ENCODE measurements around the gene NR3C2.
"Not testable (repeated sequence)": the region's sequence is repeated elsewhere in the genome, so short reads cannot be mapped to it uniquely, and the experiment has no call there.

Gene NR3C2

GRCh38 chr4:148204171-148204570, 238.0 kb downstream of the NR3C2 start:
- no peak overlapping the region for H3K27ac Mint-ChIP-seq
- H3K27me3 Mint-ChIP-seq: no peaks in the 10 kb centered on the region
- H3K9me3 Mint-ChIP-seq (ENCODE audit: low read depth): no peaks in the 10 kb centered on the region
- no peak overlapping the region for H3K4me3 Mint-ChIP-seq
- peaks cover 11% of the 10 kb centered on the region for H3K36me3 Mint-ChIP-seq
- H3K4me1 Mint-ChIP-seq (ENCODE audit: low read depth): peaks cover 6% of the 10 kb centered on the region

DNA sequence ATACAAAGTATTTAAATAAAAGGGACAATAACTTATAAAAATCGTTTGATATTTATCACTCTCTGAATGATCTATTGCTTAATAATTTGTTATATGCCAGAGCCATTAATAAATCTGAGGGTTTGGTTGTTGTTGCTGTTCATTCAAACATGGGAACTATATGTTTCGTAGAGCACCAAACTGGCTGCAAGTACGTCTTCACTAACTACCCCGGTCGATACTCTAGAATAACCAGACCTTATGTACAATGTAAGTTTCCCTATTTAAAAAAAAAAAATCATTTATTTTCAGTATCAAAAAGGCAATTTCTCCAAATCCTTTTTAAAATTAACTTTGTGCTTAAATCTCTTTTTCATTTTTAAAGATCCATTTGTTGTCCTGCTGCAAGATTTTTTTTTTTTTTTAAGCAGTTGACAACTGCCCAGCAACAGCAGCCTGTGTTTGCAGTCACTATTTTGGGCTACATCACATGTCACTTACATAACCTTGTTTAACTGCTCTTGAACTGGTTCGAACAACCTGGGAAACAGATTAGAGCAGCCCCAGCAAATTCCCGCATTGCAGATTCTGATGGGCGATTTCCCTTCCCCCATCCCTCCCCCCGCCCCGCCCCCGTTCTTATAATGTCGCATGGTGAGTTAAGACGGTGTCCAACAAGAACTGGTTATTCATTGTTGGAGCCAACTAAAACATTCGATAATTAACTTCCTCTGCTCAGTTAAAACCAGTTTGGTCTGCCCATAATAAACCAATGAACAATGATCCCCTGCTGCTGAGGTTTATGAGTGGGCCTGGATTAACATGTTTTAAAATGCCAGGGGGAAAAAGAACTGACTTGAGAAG, 238.9 kb downstream of the NR3C2 start:
- H3K27ac Mint-ChIP-seq: no peak overlapping the region
- H3K9me3 Mint-ChIP-seq (ENCODE audit: low read depth): no peaks in the 10 kb centered on the region
- no peaks in the 10 kb centered on the region for H3K27me3 Mint-ChIP-seq
- peaks cover 9% of the 10 kb centered on the region for H3K36me3 Mint-ChIP-seq
- no peak overlapping the region for H3K4me3 Mint-ChIP-seq
- peaks cover 3% of the 10 kb centered on the region for H3K4me1 Mint-ChIP-seq (ENCODE audit: low read depth)

DNA sequence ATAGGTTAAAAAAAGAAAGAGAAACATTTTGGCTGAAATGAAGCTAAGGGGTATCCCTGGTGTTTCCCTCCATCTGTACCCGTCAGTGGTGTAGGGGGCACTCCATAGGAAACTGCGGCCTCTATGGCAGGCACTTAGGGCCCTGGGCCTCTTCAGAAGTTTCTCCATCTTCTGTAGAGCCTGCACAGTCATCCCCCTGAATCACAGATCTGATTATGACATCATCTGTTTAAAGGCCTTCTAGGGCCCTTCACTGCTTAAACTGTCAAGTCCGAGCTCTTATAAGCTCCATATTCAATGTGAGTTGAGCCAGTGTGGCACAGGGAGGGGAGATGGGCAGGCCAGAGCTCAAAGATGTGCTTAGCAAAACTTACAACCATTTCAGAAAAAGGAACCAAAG, 241.3 kb downstream of the NR3C2 start:
- Mint-ChIP-seq H3K4me1 (ENCODE audit: low read depth) (peaks cover 5% of the 10 kb centered on the region), H3K4me3 (no peak overlapping the region), H3K36me3 (peaks cover 11% of the 10 kb centered on the region), H3K27me3 (no peaks in the 10 kb centered on the region), H3K9me3 (ENCODE audit: low read depth) (no peaks in the 10 kb centered on the region), H3K27ac (no peak overlapping the region)

DNA sequence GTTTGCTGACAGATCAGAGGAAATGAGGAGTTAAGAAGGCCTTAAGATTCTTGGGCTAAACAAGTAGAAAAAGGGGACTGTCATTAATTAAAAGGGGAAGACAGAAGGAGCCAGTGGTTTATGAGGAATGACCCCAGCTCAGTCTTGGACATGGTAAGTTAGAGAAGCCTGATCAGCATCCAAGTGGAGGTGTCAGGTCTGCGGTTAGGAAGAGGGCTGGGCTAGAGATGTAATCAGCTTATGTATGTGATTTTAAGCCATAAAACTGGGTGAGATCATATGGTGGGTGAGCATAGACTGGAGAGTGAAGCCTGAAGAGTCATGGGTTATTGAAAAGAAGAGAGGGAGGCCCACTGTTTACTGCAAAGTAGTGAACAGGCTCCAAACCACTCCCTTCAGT, 246.1 kb downstream of the NR3C2 start:
- H3K27me3 Mint-ChIP-seq: no peaks in the 10 kb centered on the region
- H3K4me3 Mint-ChIP-seq: no peak overlapping the region
- peaks cover 4% of the 10 kb centered on the region for H3K4me1 Mint-ChIP-seq (ENCODE audit: low read depth)
- no peaks in the 10 kb centered on the region for H3K9me3 Mint-ChIP-seq (ENCODE audit: low read depth)
- H3K36me3 Mint-ChIP-seq: peaks cover 30% of the 10 kb centered on the region
- H3K27ac Mint-ChIP-seq: no peak overlapping the region

DNA sequence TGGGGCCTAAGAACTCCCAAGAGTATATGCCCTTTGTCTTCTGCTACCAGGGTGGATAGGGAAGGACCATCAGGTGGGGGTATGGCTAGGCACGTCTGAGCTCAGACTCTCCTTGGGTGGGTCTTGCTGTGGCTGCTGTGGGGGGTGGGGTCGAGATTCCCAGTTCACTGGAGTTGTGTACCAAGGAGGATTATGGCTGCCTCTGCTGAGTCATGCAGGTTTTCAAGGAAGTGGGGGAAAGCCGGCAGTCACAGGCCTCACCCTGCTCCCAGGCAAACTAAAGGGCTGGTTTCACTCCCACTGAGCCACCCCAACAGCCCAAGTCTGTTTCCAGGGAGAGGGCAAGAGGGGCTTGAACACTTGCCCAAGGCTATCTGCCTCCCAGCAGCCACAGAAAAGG, 249.7 kb downstream of the NR3C2 start:
- H3K4me1 Mint-ChIP-seq (ENCODE audit: low read depth): no peaks in the 10 kb centered on the region
- H3K27me3 Mint-ChIP-seq: no peaks in the 10 kb centered on the region
- no peak overlapping the region for H3K4me3 Mint-ChIP-seq
- no peak overlapping the region for H3K27ac Mint-ChIP-seq
- H3K36me3 Mint-ChIP-seq: peaks cover 36% of the 10 kb centered on the region
- no peaks in the 10 kb centered on the region for H3K9me3 Mint-ChIP-seq (ENCODE audit: low read depth)

DNA sequence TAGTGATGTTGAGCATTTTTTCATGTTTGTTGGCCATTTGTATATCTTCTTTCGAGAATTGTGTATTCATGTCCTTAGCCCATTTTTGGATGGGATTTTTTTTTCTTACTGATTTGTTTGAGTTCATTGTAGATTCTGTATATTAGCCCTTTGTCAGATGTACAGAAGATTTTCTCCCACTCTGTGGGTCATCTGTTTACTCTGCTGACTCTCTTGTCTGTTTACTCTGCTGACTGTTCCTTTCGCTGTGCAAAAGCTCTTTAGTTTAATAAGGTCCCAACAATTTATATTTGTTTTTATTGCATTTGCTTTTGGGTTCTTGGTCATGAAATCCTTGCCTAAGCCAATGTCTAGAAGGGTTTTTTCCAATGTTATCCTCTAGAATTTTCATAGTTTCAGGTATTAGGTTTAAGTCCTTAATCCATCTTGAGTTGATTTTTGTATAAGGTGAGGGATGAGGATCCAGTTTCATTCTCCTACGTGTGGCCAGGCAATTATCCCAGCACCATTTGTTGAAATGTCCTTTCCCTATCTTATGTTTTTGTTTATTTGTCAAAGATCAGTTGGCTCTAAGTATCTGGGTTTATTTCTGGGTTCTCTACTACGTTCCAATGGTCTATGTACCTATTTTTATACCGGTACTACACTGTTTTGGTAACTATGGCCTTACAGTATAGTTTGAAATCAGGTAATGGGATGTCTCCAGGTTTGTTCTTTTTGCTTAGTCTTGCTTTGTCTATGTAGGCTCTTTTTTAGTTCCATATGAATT, 254.6 kb downstream of the NR3C2 start:
- not testable (repeated sequence) for H3K9me3 Mint-ChIP-seq (ENCODE audit: low read depth)
- H3K36me3 Mint-ChIP-seq: peaks cover 47% of the 10 kb centered on the region

GRCh38 chr4:148184922-148185321, 257.3 kb downstream of the NR3C2 start:
- H3K27ac Mint-ChIP-seq: no peak overlapping the region
- peaks cover 30% of the 10 kb centered on the region for H3K36me3 Mint-ChIP-seq
- H3K9me3 Mint-ChIP-seq (ENCODE audit: low read depth): no peaks in the 10 kb centered on the region
- H3K4me1 Mint-ChIP-seq (ENCODE audit: low read depth): peaks cover 15% of the 10 kb centered on the region
- H3K27me3 Mint-ChIP-seq: no peaks in the 10 kb centered on the region
- no peak overlapping the region for H3K4me3 Mint-ChIP-seq

More for the DNA sequence above, 254.6 kb downstream of the NR3C2 start:
- not testable (repeated sequence) for H3K4me1 Mint-ChIP-seq (ENCODE audit: low read depth); H3K4me3 Mint-ChIP-seq; H3K27ac Mint-ChIP-seq; H3K27me3 Mint-ChIP-seq

DNA sequence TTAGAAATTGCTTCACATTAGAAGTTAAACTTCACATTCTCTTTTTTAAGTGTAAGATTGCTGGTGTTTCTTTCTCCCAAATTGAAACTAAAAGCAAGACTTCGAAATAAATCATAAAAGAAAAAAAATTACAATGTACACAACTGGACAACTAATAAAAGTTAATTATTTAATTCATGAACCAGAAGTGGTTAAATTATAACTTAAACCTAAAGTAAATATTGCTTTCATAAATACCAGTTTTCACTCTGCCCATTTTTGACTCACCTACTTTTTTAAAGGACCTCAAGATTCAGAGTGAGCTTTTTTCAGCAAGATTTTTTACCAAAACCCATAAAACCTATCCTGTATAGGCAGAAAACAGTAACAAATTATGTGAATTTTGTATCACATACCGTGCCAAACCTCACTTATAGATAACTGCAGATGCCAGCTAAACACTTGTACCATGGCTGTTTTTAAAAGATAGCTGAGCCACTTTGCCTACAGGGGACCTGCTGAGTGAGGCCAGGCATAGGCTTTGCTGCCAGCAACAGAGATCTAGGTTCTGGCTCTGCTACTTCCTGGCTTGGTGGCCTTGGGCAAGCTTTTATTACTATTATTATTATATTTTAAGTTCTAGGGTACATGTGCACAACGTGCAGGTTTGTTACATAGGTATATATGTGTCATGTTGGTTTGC, 259.8 kb downstream of the NR3C2 start:
- H3K27ac Mint-ChIP-seq: no peak overlapping the region
- H3K4me3 Mint-ChIP-seq: no peak overlapping the region
- no peaks in the 10 kb centered on the region for H3K27me3 Mint-ChIP-seq
- peaks cover 20% of the 10 kb centered on the region for H3K4me1 Mint-ChIP-seq (ENCODE audit: low read depth)
- peaks cover 21% of the 10 kb centered on the region for H3K36me3 Mint-ChIP-seq
- H3K9me3 Mint-ChIP-seq (ENCODE audit: low read depth): no peaks in the 10 kb centered on the region

DNA sequence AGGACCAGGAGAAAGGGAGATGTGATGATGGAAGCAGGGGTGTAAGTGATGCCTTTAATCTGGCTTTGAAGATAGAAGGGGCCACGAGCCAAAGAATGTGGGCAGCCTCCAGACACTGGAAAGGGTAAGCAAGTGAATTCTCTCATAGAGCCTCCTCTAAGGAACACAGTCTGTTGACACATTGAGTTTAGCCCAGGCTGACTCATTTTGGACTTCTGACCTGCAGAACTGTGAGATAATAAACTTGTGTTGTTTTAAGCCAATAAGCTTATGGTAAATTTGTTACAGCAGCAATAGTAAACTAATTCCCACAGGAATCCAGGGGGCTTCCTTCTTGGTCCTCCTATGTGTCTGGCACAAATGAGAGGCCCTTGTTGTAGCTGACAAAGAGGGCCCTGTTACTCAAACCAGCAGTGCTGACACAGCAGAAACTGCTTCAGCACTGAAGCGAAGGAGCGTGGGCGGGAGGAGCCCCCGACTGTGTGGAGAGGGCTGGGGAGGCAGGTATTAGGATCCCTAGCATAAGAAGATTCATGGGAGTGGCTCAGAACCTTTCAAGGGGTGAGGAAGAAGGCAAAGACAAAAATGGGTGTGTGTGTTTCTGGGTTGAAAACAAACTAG, 268.7 kb downstream of the NR3C2 start:
- peaks cover 30% of the 10 kb centered on the region for H3K4me1 Mint-ChIP-seq (ENCODE audit: low read depth)
- no peak overlapping the region for H3K4me3 Mint-ChIP-seq
- no peaks in the 10 kb centered on the region for H3K27me3 Mint-ChIP-seq
- no peak overlapping the region for H3K27ac Mint-ChIP-seq
- peaks cover 27% of the 10 kb centered on the region for H3K36me3 Mint-ChIP-seq
- H3K9me3 Mint-ChIP-seq (ENCODE audit: low read depth): no peaks in the 10 kb centered on the region

DNA sequence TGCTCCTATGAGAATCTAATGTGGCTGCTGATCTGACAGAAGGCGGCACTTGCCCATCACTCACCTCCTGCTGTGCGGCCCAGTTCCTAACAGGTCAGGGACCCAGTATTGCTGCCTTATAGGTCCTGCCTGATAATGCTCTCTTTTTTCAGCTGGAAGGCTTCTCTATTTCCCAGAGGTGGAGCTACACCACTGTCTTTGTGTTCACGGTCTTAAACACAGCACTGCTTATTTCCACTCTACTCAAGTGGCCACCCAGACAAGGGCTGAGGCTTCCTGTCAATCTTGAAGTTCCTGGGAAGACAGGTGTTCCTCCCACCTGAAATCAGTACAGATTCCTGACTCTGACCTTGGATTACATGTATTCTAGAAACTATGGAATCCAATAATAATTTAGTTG, 270.6 kb downstream of the NR3C2 start:
- no peaks in the 10 kb centered on the region for H3K9me3 Mint-ChIP-seq (ENCODE audit: low read depth)
- H3K27ac Mint-ChIP-seq: peak overlapping the region; percentile 81
- H3K27me3 Mint-ChIP-seq: no peaks in the 10 kb centered on the region

GRCh38 chr4:148170408-148171365, 271.5 kb downstream of the NR3C2 start:
- Mint-ChIP-seq H3K4me3 (no peak overlapping the region), H3K36me3 (peaks cover 31% of the 10 kb centered on the region), H3K4me1 (ENCODE audit: low read depth) (peaks cover 37% of the 10 kb centered on the region), H3K27me3 (no peaks in the 10 kb centered on the region), H3K9me3 (ENCODE audit: low read depth) (no peaks in the 10 kb centered on the region), H3K27ac (no peak overlapping the region)

More for the DNA sequence above, 270.6 kb downstream of the NR3C2 start:
- Mint-ChIP-seq H3K36me3 (peaks cover 34% of the 10 kb centered on the region), H3K4me3 (no peak overlapping the region), H3K4me1 (ENCODE audit: low read depth) (peaks cover 32% of the 10 kb centered on the region)

DNA sequence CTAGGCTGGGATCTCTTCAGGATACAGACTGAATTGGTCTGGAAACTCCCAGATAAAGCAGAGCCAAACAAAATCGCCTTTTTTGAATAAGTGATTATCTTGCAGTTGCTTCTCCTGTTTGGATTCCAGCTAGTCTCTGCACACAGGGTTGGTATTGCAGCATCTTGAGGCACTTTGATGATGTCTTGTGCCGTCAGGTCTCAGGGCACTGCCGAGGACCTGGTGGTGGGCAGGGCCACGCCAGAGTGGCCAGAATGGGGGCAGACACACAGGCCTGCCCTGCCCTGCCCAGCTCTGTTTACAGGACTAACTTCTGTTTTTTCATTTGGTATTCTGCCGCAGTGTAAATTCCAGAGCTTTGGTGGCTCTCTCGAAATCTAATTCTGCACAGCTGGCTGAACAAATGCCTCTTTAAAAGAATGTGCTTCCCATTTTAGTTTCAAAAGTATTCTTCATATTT, 276.1 kb downstream of the NR3C2 start:
- Mint-ChIP-seq H3K9me3 (ENCODE audit: low read depth) (no peaks in the 10 kb centered on the region), H3K27me3 (no peaks in the 10 kb centered on the region), H3K27ac (no peak overlapping the region)

DNA sequence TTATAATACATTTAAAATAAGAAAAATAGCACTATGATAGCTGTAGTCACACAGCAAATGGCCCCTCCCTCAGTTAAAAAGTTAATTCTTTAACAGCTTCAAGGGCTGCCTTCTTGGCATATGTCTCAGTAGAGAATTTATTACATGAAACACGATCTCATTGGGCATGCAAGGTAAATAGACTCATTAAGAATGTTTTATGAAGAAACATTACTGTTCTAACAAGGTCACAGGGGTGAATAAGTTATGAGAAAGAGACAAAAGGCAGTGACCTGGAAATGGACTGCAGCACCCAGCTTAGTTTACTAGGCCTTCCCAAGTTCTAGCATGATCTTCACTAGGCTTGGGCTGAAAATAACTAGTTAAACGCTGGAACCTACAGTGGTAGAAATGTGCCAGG, 277.7 kb downstream of the NR3C2 start:
- Mint-ChIP-seq H3K27me3 (no peaks in the 10 kb centered on the region), H3K36me3 (peaks cover 8% of the 10 kb centered on the region), H3K4me3 (no peak overlapping the region), H3K27ac (no peak overlapping the region), H3K9me3 (ENCODE audit: low read depth) (no peaks in the 10 kb centered on the region), H3K4me1 (ENCODE audit: low read depth) (peaks cover 22% of the 10 kb centered on the region)

More for the DNA sequence above, 276.1 kb downstream of the NR3C2 start:
- H3K36me3 Mint-ChIP-seq: peaks cover 13% of the 10 kb centered on the region
- H3K4me3 Mint-ChIP-seq: no peak overlapping the region
- H3K4me1 Mint-ChIP-seq (ENCODE audit: low read depth): peaks cover 29% of the 10 kb centered on the region

DNA sequence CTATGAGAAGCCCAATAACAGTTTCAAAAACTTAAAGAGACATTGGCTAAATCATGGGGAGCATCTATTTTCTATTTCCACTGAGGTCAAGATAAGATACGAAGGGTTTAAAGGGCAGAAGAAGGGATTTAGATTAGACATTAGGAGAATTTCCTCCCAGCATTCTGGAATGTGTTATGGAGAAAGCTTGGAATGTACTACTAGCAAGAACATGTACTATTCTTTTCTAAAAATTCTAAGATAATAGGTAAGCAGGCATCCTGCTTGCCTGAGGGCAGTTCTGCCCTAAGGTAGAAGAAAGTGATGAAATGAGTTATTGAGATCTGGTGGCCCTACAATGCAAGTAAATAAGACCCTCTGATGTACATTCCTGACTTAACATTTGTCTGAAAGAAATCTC, 279.2 kb downstream of the NR3C2 start:
- H3K4me3 Mint-ChIP-seq: no peak overlapping the region
- H3K9me3 Mint-ChIP-seq (ENCODE audit: low read depth): peaks cover 3% of the 10 kb centered on the region
- H3K27me3 Mint-ChIP-seq: no peaks in the 10 kb centered on the region
- H3K27ac Mint-ChIP-seq: no peak overlapping the region
- peaks cover 21% of the 10 kb centered on the region for H3K4me1 Mint-ChIP-seq (ENCODE audit: low read depth)
- peaks cover 6% of the 10 kb centered on the region for H3K36me3 Mint-ChIP-seq

All from activated naive CD8-positive, alpha-beta T cell (primary cell).